H7 (cell line): ENCODE data around the gene SLC25A15. TPM values are rescaled to one million over a fixed set of nuclear protein-coding genes. Genes with fewer than 3 reads are reported as not detected.
A peak's percentile ranks its signal among the peaks of the same experiment; 100 is the strongest.
"Not testable (repeated sequence)": the region's sequence is repeated elsewhere in the genome, so short reads cannot be mapped to it uniquely, and the experiment has no call there.

ENCODE experiments used
- DNase-seq: peaks from one replicate; pipeline ENCODE4 v3.0.0; 2012
- H3K27me3 ChIP-seq: 2 replicates; pipeline ENCODE4 v1.6.0; 2011; ENCODE audit warnings: mild to moderate bottlenecking, low read length; ENCODE audit not compliant: control insufficient read depth, insufficient read depth
- H3K36me3 ChIP-seq: replicated peaks from 2 replicates; pipeline ENCODE4 v1.5.1; 2011; ENCODE audit warnings: low read length; ENCODE audit not compliant: control insufficient read depth, insufficient read depth
- H3K4me3 ChIP-seq: 2 replicates; pipeline ENCODE4 v1.5.1; 2011; ENCODE audit warnings: low read depth, mild to moderate bottlenecking, control low read depth, low read length, moderate library complexity; ENCODE audit not compliant: insufficient read depth
- total RNA-seq: library from RNA; depleted of rRNA; stranded (reverse); fragments of >200 nt; shearing (Covaris generic); gene quantifications from 2 replicates; pipeline ENCODE4 v1.2.3, GENCODE V29; 2014; rRNA removed

SLC25A15 gene
- total RNA-seq, 1 experiment from 2014 or later, result 36.0 TPM

DNA sequence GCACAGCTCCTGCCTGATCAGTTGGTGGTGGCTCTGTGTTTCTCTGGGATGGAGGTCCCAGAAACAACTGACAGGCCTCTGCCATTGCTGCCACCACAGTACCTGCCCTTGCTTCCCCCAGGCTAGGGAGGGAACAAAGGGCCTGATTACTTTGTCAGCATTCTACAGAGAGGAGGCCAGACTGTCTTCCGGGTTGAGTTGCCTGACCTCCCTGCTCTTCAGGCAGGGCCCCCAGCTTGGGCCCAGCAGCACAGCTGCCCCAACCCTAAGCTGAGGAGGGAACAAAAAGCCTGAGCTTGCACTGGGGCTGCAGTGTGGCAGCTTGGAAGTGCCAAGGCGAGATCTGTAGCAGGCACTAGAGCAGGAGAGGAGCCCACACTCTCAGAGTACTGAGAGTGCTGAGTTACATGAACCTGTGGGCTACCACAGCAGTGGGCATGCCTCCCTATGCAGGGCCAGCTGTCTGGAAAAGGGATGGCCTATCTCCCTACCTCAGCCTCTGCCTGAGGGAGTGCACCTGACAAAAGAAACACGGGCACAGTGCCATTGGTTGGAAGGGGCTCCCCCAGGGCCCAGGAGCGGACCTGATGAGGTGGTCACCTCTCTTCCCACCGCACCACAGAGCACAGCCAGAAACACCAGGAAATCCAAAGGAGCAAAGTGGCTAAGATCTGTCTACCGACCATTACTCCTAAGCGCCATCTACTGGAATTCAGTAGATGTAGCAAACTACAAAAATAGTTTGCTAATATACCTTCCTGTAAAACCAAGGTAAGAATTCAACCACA is 24.4 kb downstream of the SLC25A15 start:
- no peaks in the 10 kb centered on the region for H3K27me3 ChIP-seq
- no peak overlapping the region for H3K4me3 ChIP-seq
- DNase-seq, result peak; percentile 70
- H3K36me3 ChIP-seq, result peaks cover 6% of the 10 kb centered on the region

DNA sequence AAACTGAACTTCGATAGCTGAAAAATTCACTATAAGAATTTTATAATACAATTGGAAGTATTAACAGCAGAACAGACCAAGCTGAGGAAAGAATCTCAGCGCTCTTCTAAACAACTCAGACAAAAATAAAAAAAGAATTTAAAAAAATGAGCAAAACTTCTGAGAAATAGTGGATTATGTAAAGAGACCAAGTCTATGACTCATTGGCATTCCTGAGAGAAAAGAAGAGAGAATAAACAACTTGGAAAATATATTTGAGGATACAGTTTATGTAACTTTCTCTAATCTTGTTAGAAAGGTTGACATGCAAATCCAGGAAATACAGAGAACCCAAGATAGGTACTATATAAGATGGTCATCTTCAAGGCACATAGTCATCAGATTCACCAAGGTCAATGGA is 25.4 kb downstream of the SLC25A15 start:
- no peak overlapping the region for H3K4me3 ChIP-seq
- no peak for DNase-seq
- H3K27me3 ChIP-seq, result no peaks in the 10 kb centered on the region
- peaks cover 2% of the 10 kb centered on the region for H3K36me3 ChIP-seq

DNA sequence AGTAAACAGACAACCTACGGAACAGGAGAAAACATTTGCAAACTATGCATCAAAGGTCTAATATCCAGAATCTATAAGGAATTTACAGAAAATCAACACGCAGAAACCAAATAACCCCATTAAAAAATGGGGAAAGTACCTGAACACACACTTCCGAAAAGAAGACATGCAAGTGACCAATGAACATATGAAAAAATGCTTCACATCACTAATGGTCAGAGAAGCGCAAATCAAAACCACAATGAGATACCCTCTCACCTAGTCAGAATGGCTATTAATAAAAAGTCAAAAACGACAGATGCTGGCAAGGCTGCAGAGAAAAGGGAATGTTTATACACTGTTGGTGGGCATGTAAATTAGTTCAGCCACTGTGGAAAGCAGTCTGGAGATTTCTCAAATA is 29.5 kb downstream of the SLC25A15 start:
- no peak for DNase-seq
- Histone ChIP-seq H3K36me3 (no peaks in the 10 kb centered on the region), H3K27me3 (no peaks in the 10 kb centered on the region), H3K4me3 (no peak overlapping the region)

DNA sequence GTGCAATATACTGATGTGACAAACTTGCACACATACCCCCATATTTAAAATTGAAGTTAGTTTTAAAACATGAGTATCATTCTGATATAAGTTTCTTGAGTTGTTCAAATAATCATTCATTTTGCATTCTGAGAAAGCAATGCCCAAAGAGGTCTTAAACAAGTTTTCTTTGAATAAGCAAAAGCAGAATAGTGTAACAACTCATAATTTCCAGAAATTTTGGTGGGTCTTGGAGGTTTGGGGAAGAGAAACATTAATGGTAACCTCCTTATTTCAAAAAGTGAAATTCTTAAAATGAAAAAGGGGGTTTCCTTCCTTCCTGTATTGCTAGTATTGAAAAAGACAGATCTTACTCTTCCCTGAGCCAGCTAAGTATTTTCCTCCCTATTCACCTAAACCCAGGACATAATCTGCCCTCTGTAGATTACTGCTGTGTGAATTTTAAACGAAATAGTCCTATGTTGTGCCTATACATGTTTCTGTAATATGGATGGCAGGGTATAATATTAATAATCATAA is 30.4 kb downstream of the SLC25A15 start:
- DNase-seq, result no peak
- H3K4me3 ChIP-seq, result no peak overlapping the region

DNA sequence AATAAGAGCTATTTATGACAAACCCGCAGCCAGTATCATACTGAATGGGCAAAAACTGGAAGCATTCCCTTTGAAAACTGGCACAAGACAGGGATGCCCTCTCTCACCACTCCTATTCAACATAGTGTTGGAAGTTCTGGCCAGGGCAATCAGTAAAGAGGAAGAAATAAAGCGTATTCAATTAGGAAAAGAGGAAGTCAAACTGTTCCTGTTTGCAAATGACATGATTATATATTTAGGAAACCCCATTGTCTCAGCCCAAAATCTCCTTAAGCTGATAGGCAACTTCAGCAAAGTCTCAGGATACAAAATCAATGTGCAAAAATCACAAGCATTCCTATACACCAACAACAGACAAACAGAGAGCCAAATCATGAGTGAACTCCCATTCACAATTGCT is 50.3 kb downstream of the SLC25A15 start:
- not testable (repeated sequence) for H3K4me3 ChIP-seq, DNase-seq, H3K27me3 ChIP-seq, H3K36me3 ChIP-seq

More for the DNA sequence above, 30.4 kb downstream of the SLC25A15 start:
- Histone ChIP-seq H3K36me3 (no peaks in the 10 kb centered on the region), H3K27me3 (no peaks in the 10 kb centered on the region)

DNA sequence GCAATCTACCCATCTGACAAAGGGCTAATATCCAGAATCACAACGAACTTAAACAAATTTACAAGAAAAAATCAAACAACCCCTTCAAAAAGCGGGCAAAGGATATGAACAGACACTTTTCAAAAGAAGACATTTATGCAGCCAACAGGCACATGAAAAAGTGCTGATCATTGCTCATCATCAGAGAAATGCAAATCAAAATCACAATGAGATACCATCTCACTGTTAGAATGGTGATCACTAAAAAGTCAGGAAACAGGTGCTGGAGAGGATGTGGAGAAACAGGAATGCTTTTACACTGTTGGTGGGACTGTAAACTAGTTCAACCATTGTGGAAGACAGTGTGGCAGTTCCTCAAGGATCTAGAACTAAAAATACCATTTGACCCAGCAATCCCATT is 51.5 kb downstream of the SLC25A15 start:
- H3K4me3 ChIP-seq, H3K27me3 ChIP-seq, DNase-seq, H3K36me3 ChIP-seq: not testable (repeated sequence)

Other genes with a start within 250 kb of the SLC25A15 start
- gene FOXO1, start 123.0 kb upstream of the SLC25A15 start, total RNA-seq, result 24.3 and 34.0 TPM in 2 replicates
- gene MRPS31, start 18.4 kb upstream of the SLC25A15 start, total RNA-seq, result 27.0 and 38.5 TPM in 2 replicates
- gene ELF1, start 229.7 kb downstream of the SLC25A15 start, total RNA-seq, result 18.6 and 19.1 TPM in 2 replicates